Pulmonary artery endothelial cell (primary cell): ENCODE results near the gene SLC16A5. TPM values are rescaled to one million over a fixed set of nuclear protein-coding genes. Genes with fewer than 3 reads are reported as not detected.

Experiments used
- total RNA-seq: library from RNA; depleted of rRNA; stranded (reverse); fragments of >200 nt; gene quantifications from 2 replicates; pipeline ENCODE4 v1.2.3, GENCODE V29; 2014

The SLC16A5 gene
- total RNA-seq, 1 donor from 2014 or later, result 7.1 TPM

Other genes starting within 250 kb of the SLC16A5 start
- 0.07 and 0.21 TPM in 2 replicates for gene GRIN2C, start 228.1 kb upstream of the SLC16A5 start, total RNA-seq
- 50.8 and 64.9 TPM in 2 replicates for gene FDXR, start 215.0 kb upstream of the SLC16A5 start, total RNA-seq
- not detected in 2 replicates for gene FADS6, start 194.3 kb upstream of the SLC16A5 start, total RNA-seq
- not detected in 2 replicates for gene USH1G, start 164.7 kb upstream of the SLC16A5 start, total RNA-seq
- not detected in 2 replicates for gene OTOP2, start 163.7 kb upstream of the SLC16A5 start, total RNA-seq
- not detected in 2 replicates for gene OTOP3, start 152.1 kb upstream of the SLC16A5 start, total RNA-seq
- 8.7 and 12.2 TPM in 2 replicates for gene HID1, start 115.2 kb upstream of the SLC16A5 start, total RNA-seq
- 13.4 and 15.7 TPM in 2 replicates for gene CDR2L, start 100.3 kb upstream of the SLC16A5 start, total RNA-seq
- gene MRPL58, start 75.3 kb upstream of the SLC16A5 start, total RNA-seq, result 32.8 and 43.4 TPM in 2 replicates
- gene ATP5PD, start 41.0 kb upstream of the SLC16A5 start, total RNA-seq, result 173 and 218 TPM in 2 replicates
- gene KCTD2, start 40.7 kb upstream of the SLC16A5 start, total RNA-seq, result 14.4 and 17.5 TPM in 2 replicates
- 2.4 and 4.1 TPM in 2 replicates for gene ARMC7, start 22.0 kb downstream of the SLC16A5 start, total RNA-seq
- gene NT5C, start 43.8 kb downstream of the SLC16A5 start, total RNA-seq, result 9.5 TPM in 2 replicates
- 207 and 256 TPM in 2 replicates for gene JPT1, start 66.6 kb downstream of the SLC16A5 start, total RNA-seq
- 140 and 143 TPM in 2 replicates for gene SUMO2, start 95.0 kb downstream of the SLC16A5 start, total RNA-seq
- 53.2 and 61.7 TPM in 2 replicates for gene NUP85, start 117.7 kb downstream of the SLC16A5 start, total RNA-seq
- 10.9 and 16.0 TPM in 2 replicates for gene GGA3, start 173.7 kb downstream of the SLC16A5 start, total RNA-seq
- gene MRPS7, start 173.9 kb downstream of the SLC16A5 start, total RNA-seq, result 73.6 and 75.8 TPM in 2 replicates
- 8.0 and 14.5 TPM in 2 replicates for gene MIF4GD, start 183.3 kb downstream of the SLC16A5 start, total RNA-seq
- 13.1 and 21.4 TPM in 2 replicates for gene SLC25A19, start 201.5 kb downstream of the SLC16A5 start, total RNA-seq